GM10248 (cell line): Measurements from ENCODE around the gene SLC24A3.

ENCODE experiments used
- CTCF ChIA-PET: fragments of 300-600 bp; sonication (Branson Sonifier 250); formaldehyde crosslinking; extraction: SDS; loops from one replicate; lab custom pipeline; 2021; ENCODE audit warnings: antibody characterized with exemption; lab: Yijun Ruan, JAX
- POLR2A ChIA-PET: fragments of 350-650 bp; sonication (Branson Sonifier 250); formaldehyde crosslinking; extraction: SDS; loops from one replicate; lab custom pipeline; 2020; ENCODE audit warnings: antibody characterized with exemption; lab: Yijun Ruan, JAX
- DNase-seq: peaks from one replicate; pipeline ENCODE4 v3.0.0; 2012; ENCODE audit errors: extremely low spot score
- TF ChIP-seq, protein P1 (sequence below): IDR thresholded peaks from 2 replicates; pipeline ENCODE4 v1.5.1; 2012; ENCODE audit warnings: mild to moderate bottlenecking, low read depth; ENCODE audit errors: extremely low read depth, missing control alignments, control extremely low read depth

SLC24A3 gene

DNA sequence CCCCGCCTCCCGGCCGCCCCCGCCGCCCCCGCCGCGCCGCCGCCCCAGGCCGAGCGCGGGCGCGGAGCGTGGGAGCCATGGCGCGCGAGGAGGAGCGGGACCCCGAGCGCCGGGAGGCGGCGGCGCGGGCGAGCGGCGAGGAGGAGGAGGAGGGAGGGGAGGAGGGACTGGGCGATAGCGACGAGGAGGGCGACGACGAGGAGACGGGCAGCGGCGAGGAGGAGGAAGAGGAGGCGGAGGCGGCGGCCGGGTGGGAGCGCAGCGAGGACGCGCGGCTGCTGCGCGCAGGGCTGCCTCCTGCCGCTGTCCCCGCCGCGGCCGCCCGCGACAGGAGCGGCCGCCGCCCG is at the start of gene SLC24A3:
Gene SLC24A3, plus strand, starts transcription at position 174 of the 347 bp plus-strand sequence.
- no peak for DNase-seq
- POLR2A ChIA-PET, result no interaction called here
- TF ChIP-seq, protein P1, sequence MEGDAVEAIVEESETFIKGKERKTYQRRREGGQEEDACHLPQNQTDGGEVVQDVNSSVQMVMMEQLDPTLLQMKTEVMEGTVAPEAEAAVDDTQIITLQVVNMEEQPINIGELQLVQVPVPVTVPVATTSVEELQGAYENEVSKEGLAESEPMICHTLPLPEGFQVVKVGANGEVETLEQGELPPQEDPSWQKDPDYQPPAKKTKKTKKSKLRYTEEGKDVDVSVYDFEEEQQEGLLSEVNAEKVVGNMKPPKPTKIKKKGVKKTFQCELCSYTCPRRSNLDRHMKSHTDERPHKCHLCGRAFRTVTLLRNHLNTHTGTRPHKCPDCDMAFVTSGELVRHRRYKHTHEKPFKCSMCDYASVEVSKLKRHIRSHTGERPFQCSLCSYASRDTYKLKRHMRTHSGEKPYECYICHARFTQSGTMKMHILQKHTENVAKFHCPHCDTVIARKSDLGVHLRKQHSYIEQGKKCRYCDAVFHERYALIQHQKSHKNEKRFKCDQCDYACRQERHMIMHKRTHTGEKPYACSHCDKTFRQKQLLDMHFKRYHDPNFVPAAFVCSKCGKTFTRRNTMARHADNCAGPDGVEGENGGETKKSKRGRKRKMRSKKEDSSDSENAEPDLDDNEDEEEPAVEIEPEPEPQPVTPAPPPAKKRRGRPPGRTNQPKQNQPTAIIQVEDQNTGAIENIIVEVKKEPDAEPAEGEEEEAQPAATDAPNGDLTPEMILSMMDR, result no peak
- CTCF ChIA-PET, result interaction anchor here (0.6 kb wide), 1 partner anchor 51 kb away, joined by 3 read pairs; no protein-coding TSS in a partner anchor

DNA sequence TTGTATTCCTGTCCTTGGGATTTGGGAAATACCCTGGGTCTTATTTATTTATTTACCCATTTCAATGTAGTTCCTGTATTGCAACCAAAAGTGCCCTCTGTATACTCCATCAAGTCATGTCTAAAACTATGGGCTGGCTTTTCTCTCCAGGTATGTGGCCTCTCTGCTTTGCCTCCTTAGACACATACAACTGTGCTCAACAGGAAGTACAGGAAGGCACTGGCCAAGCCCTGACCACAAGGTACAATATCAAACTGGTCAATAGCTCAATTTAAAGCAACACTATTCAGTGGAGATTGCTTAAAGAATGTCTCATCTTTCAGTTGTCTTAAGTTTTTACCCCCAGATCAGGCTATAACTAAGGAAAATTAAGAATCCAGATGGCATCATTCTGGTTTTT is 42.3 kb upstream of the SLC24A3 start:
- ChIA-PET CTCF (no interaction called here), POLR2A (no interaction called here)
- TF ChIP-seq, protein P1, result no peak
- DNase-seq, result no peak

GRCh38 chr20:19172637-19173036 is 39.8 kb upstream of the SLC24A3 start:
- ChIA-PET CTCF (interaction anchor here (1.2 kb wide), 1 partner anchor 20 kb away, joined by 3 read pairs; no protein-coding TSS in a partner anchor), POLR2A (no interaction called here)
- no peak for DNase-seq
- TF ChIP-seq, protein P1, result no peak

GRCh38 chr20:19176470-19177052 is 35.9 kb upstream of the SLC24A3 start:
- no peak for DNase-seq
- ChIA-PET CTCF (no interaction called here), POLR2A (no interaction called here)
- TF ChIP-seq, protein P1, result no peak

DNA sequence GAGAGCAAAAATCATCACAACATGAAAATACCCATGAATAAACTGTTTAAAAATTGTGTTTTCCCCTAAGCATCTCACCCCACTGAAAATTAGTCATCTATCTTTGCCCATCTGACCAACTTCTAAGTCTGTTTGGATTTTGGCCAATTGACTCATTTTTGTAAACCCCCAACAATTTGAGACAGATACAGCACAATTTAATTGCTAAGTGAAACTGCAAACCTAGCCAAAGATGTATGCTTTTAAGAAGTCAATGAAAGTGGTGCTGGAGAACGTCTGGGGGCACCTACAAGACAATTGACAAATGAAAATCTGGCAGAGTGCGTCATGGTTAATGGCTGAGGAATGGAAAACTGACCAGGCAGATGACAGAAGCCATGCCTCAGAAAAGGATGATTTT is 30.9 kb upstream of the SLC24A3 start:
- no peak for DNase-seq
- TF ChIP-seq, protein P1, result no peak
- CTCF ChIA-PET, result no interaction called here
- POLR2A ChIA-PET, result no interaction called here

GRCh38 chr20:19185083-19185482 is 27.4 kb upstream of the SLC24A3 start:
- TF ChIP-seq, protein P1, result no peak
- DNase-seq, result no peak
- ChIA-PET CTCF (interaction anchor here (1.4 kb wide), 1 partner anchor 13 kb away, joined by 6 read pairs; no protein-coding TSS in a partner anchor), POLR2A (no interaction called here)
